Lung microvascular endothelial cell (primary cell): Measurements from ENCODE around the gene SMIM36. TPM values are rescaled to one million over a fixed set of nuclear protein-coding genes. Genes with fewer than 3 reads are reported as not detected.
"Not testable (repeated sequence)": the region's sequence is repeated elsewhere in the genome, so short reads cannot be mapped to it uniquely, and the experiment has no call there.

ENCODE experiments used
- DNase-seq, 2 donors: peaks; one replicate each; pipeline versions ENCODE4 v3.0.0 to v3.0.0-alpha.2; 2010; ENCODE audit warnings: low read depth in 2 of 2
- total RNA-seq: library from RNA; depleted of rRNA; stranded (reverse); fragments of >200 nt; gene quantifications from 2 replicates; pipeline ENCODE4 v1.2.1, GENCODE V29; 2014

The SMIM36 gene
- not detected in 2 replicates for total RNA-seq

- DNase-seq = no peak
Measured at GRCh38 chr17:55510986-55511721, at the start of gene SMIM36. TSS of gene SMIM36 (minus strand) at chr17:55511452.

GRCh38 chr17:55555772-55556171 lies 44.5 kb upstream of the SMIM36 start:
- DNase-seq = no peak

DNA sequence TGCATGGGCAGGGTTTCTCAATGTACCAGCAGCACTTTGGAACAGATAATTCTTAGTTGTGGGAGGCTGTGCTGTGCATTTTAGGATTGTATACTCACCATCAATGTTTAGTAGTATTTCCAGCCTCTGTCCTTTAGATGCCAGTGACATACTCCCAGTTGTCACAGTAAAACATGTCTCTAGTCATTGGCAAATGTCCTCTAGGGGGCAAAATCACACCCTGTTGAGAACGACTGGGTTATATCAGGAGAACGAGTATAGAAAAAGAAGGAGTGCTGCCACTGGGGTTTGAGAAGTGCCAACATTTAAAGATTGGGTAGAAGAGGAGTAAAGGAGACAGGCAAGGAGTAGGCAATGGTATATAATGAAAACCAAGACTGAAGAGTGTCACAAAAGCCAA lies 37.9 kb upstream of the SMIM36 start:
- peak; percentile 16 to 69 for DNase-seq

- DNase-seq = no peak
Measured at GRCh38 chr17:55546991-55547664, 35.9 kb upstream of the SMIM36 start.

DNA sequence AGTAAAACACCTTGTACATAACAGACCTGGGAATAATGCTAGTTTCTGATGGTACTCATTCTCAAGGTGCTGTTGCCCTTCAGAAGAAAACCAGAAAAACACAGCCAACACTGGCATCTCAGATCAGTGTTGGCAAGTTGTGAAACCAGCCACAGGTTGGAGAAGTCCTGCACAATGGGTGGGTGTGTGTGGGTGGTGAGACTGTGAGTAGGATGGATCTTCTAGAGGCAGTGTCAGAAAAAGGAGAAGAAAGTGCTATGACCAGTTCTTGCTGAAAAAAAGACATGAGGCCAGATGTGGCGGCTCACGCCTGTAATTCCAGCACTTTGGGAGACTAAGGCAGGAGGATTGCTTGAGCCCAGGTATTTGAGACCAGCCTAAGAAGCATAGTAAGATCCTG lies 35.2 kb upstream of the SMIM36 start:
- DNase-seq = no peak

GRCh38 chr17:55545806-55546205 lies 34.6 kb upstream of the SMIM36 start:
- no peak for DNase-seq

DNA sequence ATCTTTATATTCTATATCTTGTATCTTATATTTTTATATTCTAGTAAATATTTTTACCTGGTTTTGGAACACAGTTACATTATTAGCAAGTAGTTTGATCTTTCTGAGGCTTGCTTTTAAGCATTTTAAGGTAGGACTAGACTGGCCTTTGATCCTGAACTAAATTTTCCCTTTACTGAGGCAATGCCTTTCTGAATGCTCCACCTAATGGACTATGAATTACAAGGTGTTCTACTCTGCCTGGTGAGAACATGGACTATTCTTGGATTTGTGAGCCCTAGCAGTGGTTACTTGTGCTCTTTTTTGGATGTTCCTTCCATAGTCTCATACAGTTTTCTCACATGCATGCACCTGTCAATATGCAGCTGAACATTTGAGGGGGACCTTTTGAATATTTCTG lies 32.5 kb upstream of the SMIM36 start:
- no peak for DNase-seq

GRCh38 chr17:55540414-55541091 lies 29.3 kb upstream of the SMIM36 start:
- peak in 1 of 2 donors; percentile 78 for DNase-seq

DNA sequence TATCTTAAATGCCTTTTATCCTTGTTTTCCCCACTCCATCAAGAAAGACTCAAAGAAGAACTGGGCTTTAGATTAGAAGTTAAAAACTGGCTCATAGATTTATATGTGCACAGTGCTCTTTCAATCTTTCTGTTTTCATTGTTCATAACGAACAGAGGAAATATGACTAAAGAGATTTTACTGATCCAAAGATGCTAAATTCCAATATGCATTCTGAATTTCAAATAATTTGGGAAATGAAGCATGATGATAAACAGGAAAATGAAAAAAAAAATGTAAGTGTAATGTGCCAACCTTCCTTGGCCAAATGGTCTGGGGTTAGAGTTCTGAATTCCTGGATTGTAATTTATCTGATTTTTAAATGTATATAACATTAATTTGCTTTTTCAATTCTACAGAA lies 25.0 kb upstream of the SMIM36 start:
- peak; percentile 10 to 24 for DNase-seq

DNA sequence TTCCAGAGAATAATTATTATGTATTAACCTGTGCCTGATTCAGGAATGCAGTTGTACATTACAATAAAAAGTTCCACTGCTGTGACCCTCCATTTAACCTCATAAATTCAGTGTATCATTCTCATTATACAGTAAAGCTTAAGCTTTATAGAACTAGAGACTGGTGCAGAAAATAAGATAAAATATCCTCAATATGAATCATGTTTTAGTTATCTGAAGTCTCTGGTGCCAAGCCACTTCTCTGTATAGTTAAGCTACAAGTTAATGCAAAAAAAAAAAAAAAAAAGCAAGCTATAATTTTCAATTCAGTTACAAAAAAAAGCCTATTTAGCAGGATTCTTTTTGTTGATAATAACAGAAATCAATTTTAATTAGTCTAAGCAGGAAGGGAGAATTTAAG lies 22.4 kb upstream of the SMIM36 start:
- DNase-seq = peak in 1 of 2 donors; percentile 44

GRCh38 chr17:55532670-55533069 lies 21.4 kb upstream of the SMIM36 start:
- no peak for DNase-seq

GRCh38 chr17:55531053-55531728 lies 19.9 kb upstream of the SMIM36 start:
- DNase-seq = no peak

GRCh38 chr17:55530064-55530463 lies 18.8 kb upstream of the SMIM36 start:
- DNase-seq = no peak

DNA sequence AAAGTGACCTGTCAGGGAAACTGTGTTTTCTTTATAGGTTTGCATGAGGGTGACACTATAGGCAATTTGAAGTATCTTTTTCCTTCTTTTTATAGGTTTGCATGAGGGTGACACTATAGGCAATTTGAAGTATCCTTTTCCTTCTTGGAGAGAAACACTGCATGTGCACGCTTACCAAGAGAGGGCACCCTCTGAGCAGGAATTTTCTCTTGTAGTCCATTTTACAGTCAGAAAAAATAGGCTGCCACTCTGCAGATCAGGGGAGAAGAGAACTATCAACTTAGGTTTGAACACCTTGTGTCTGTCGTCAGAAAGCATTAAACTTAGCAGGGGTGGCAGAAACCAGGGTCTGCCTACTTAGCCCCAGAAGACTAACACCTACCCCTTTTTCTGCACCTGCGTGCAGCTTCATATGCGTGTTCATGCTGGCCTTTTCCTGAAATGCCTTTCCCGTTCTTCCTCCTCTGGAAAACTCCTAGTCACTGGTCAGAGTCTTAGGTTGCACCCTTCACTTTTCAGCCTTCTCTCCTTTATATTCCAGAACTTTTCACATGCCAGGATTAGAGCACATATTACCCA lies 16.4 kb upstream of the SMIM36 start:
- peak; percentile 72 to 83 for DNase-seq

GRCh38 chr17:55524440-55525220 lies 13.4 kb upstream of the SMIM36 start:
- no peak for DNase-seq

DNA sequence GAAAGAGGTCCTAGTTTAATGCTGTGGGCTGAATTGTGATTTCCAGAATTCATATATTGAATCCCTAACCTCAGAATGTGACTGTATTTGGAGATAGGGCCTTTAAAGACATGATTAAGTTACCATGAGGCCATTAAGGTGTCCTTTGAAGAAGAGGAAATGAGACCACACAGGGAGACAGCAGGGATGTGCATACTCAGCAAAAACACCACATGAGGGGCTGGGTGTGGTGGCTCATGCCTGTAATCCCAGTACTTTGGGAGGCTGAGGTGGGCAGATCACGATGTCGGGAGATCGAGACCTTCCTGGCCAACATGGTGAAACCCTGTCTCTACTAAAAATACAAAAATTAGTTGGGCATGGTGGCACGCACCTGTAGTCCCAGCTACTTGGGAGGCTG lies 11.8 kb upstream of the SMIM36 start:
- not testable (repeated sequence) for DNase-seq

DNA sequence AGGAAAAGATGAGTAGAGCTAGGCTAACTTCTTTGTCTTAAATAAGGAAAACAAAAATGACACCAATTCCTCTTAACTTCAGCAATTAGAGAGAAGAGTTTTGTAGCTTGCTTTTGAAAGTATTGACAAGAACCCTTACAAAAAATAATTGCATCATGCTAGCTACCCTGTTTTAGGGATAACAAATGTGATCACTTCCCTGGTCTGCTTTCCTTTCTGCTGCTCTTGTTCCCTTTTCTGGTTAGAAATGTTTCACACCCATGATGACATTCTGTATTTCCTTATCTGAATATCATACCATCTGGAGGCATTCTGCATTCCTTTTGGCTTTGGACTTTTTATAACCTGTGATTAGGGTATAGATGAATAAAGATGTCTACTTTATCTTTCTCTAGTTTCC lies 9.9 kb upstream of the SMIM36 start:
- DNase-seq = no peak

DNA sequence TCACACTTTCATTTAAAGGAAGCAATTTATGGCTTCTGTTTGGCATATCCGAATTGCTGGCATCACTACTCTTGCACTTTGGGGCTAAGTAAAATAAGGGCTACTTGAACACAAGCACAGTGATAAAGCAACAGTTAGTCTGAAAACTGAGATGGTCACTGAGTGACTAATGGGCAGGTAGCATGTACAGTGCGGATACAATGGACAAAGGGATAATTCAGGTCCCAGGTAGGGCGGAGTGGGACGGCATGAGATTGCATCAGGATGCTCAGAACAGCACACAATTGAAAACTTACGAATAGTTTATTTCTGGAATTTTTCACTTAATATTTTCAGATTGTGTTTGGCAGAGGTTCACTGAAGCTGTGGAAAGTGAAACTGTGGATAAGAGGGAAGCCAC lies 9.2 kb upstream of the SMIM36 start:
- no peak for DNase-seq

DNA sequence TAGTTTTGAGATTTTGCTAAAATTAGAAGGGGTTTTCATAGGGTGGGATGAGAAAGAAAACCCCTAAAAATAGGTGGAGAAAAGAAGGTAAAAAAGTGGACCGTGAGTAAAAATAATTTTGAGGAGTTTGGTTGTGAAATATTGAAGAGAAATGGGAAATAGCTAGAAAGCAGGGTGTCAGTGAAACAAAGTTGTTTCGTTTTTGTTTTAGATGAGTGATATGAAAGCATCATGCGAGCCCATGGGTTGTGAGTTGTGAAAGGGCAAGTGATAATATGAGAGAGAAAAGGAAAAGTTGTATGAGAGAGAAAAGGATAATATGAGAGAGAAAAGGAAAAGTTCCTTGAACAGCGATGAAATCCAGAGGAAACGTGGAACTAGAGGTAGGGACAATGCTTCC lies 7.3 kb upstream of the SMIM36 start:
- no peak for DNase-seq

GRCh38 chr17:55513885-55514590 lies 2.8 kb upstream of the SMIM36 start:
- DNase-seq = peak; percentile 66 to 71
